Measurements from ENCODE around the gene DMRTB1. TPM values are rescaled to one million over a fixed set of nuclear protein-coding genes. Genes with fewer than 3 reads are reported as not detected.

The DMRTB1 gene
- not detected for total RNA-seq
- polyA plus RNA-seq (2013, experiment 1 of 2) = not detected
- polyA plus RNA-seq (2013, experiment 2 of 2) = not detected
- long read RNA-seq, experiment 1 = 0 reads
- long read RNA-seq, experiment 2 = 0 reads
- long read RNA-seq, experiment 3 = 0 reads
- long read RNA-seq, experiment 4 = 0 reads

- Mint-ChIP-seq H3K27ac (no peak within 1 kb of the TSS), H3K4me3 (no peak within 1 kb of the TSS), H3K27me3 (ENCODE audit: insufficient read depth) (peaks cover 12% of the 10 kb centered on the region), H3K36me3 (ENCODE audit: low read depth) (no peaks in the 10 kb centered on the region), H3K4me1 (peaks cover 8% of the 10 kb centered on the region), H3K9me3 (peaks cover 3% of the 10 kb centered on the region)
- Histone ChIP-seq H3K9me3 (ENCODE audit: control insufficient read depth, low read length) (no peaks in the 10 kb centered on the region), H3K27ac (ENCODE audit: low read depth, low read length) (no peak within 1 kb of the TSS), H3K9ac (ENCODE audit: extremely low read depth, low read length, poor library complexity, severe bottlenecking) (no peak within 1 kb of the TSS), H3K36me3 (ENCODE audit: control insufficient read depth, insufficient read depth, low read length) (no peaks in the 10 kb centered on the region), H3K27me3 (ENCODE audit: control insufficient read depth, insufficient read depth, low read length, poor library complexity, severe bottlenecking) (no peaks in the 10 kb centered on the region), H3K4me3 (ENCODE audit: low read length) (no peak within 1 kb of the TSS), H3K4me1 (ENCODE audit: control insufficient read depth, insufficient read depth, low read length) (no peaks in the 10 kb centered on the region)
- 96 to 97% methylated on average over 64 to 82 of the region's 82 CpGs for WGBS, 2 experiments (ENCODE audit: insufficient coverage in 1 of 2, insufficient read length in 1 of 2)
- peak; percentile 47 for DNase-seq
- TF ChIP-seq CTCF (conservative IDR thresholded peaks at IDR 0.05) = no peak
Observed at GRCh38 chr1:53459321-53460175, at the start of gene DMRTB1. Gene DMRTB1 (plus strand): TSS chr1:53459399. CDS start chr1:53459454, 55 bp downstream.

GRCh38 chr1:53409695-53410094, 49.5 kb upstream of the DMRTB1 start:
- H3K9me3 Mint-ChIP-seq = peaks cover 3% of the 10 kb centered on the region
- H3K27ac Mint-ChIP-seq = no peak overlapping the region
- no peak overlapping the region for H3K4me3 ChIP-seq (ENCODE audit: low read length)
- H3K27me3 Mint-ChIP-seq (ENCODE audit: insufficient read depth) = peaks cover 23% of the 10 kb centered on the region
- 80 to 85% methylated on average over 6 of the region's 6 CpGs for WGBS, 2 experiments (ENCODE audit: insufficient coverage in 1 of 2, insufficient read length in 1 of 2)
- H3K4me3 Mint-ChIP-seq = no peak overlapping the region
- peak overlapping the region; percentile 59 for H3K27ac ChIP-seq (ENCODE audit: low read depth, low read length)
- peaks cover 38% of the 10 kb centered on the region for H3K4me1 Mint-ChIP-seq
- peak; percentile 53 for DNase-seq
- no peaks in the 10 kb centered on the region for H3K36me3 Mint-ChIP-seq (ENCODE audit: low read depth)
- H3K4me1 ChIP-seq (ENCODE audit: control insufficient read depth, insufficient read depth, low read length) = peaks cover 26% of the 10 kb centered on the region
- no peak overlapping the region for H3K9ac ChIP-seq (ENCODE audit: extremely low read depth, low read length, poor library complexity, severe bottlenecking)
- no peaks in the 10 kb centered on the region for H3K27me3 ChIP-seq (ENCODE audit: control insufficient read depth, insufficient read depth, low read length, poor library complexity, severe bottlenecking)
- no peak for TF ChIP-seq CTCF (conservative IDR thresholded peaks at IDR 0.05)
- peaks cover 4% of the 10 kb centered on the region for H3K36me3 ChIP-seq (ENCODE audit: control insufficient read depth, insufficient read depth, low read length)
- peaks cover under 1% of the 10 kb centered on the region for H3K9me3 ChIP-seq (ENCODE audit: control insufficient read depth, low read length)

GRCh38 chr1:53410100-53410541, 49.1 kb upstream of the DMRTB1 start:
- peaks cover 26% of the 10 kb centered on the region for H3K4me1 ChIP-seq (ENCODE audit: control insufficient read depth, insufficient read depth, low read length)
- Mint-ChIP-seq H3K9me3 (peaks cover 6% of the 10 kb centered on the region), H3K27me3 (ENCODE audit: insufficient read depth) (peaks cover 23% of the 10 kb centered on the region), H3K27ac (no peak overlapping the region), H3K4me1 (peaks cover 38% of the 10 kb centered on the region), H3K4me3 (no peak overlapping the region), H3K36me3 (ENCODE audit: low read depth) (no peaks in the 10 kb centered on the region)
- no peak overlapping the region for H3K4me3 ChIP-seq (ENCODE audit: low read length)
- no peak overlapping the region for H3K9ac ChIP-seq (ENCODE audit: extremely low read depth, low read length, poor library complexity, severe bottlenecking)
- peaks cover 8% of the 10 kb centered on the region for H3K36me3 ChIP-seq (ENCODE audit: control insufficient read depth, insufficient read depth, low read length)
- no peak overlapping the region for H3K27ac ChIP-seq (ENCODE audit: low read depth, low read length)
- DNase-seq = peak; percentile 62
- WGBS, 2 experiments (ENCODE audit: insufficient coverage in 1 of 2, insufficient read length in 1 of 2) = 73 to 84% methylated on average over 5 to 12 of the region's 12 CpGs
- H3K9me3 ChIP-seq (ENCODE audit: control insufficient read depth, low read length) = peaks cover 5% of the 10 kb centered on the region
- TF ChIP-seq CTCF (conservative IDR thresholded peaks at IDR 0.05) = peak; percentile 29
- no peaks in the 10 kb centered on the region for H3K27me3 ChIP-seq (ENCODE audit: control insufficient read depth, insufficient read depth, low read length, poor library complexity, severe bottlenecking)
